Glomerular visceral epithelial cell (primary cell): Measurements from ENCODE around the gene PARD6B.
"Not testable (repeated sequence)": the region's sequence is repeated elsewhere in the genome, so short reads cannot be mapped to it uniquely, and the experiment has no call there.

ENCODE experiments used
- DNase-seq: peaks from one replicate; pipeline ENCODE4 v3.0.0-alpha.2; 2016; ENCODE audit errors: extremely low spot score

The PARD6B gene

DNA sequence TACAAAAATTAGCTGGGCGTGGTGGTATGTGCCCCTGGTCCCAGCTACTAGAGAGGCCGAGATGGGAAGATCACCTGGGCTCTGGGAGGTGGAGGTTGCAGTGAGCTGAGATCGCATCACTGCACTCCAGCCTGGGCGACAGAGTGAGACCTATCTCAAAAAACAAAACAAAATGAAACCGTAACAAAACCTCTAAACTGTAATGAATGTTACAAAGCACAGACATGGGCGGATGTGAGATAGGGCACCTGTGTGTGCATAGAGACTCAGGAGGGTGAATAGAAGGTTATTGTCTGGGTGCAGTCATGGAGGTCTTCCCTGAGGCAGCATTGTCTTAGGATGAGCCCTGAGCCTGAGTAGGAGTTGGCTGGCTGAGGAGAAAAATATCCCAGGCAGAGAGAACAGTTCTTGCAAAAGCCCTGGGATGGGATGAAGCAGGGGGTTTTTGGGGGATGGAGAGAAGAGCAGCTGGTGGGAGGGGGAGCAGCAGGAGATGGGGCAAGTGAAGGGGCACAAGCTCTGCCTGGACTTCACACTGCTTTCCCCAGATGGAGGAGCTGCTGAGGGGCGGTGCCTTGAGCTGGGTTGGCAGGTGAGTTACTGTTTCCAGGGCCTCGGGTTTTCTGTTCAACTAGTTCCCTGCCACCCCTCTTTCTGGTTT, 68.6 kb downstream of the PARD6B start:
- no peak for DNase-seq

DNA sequence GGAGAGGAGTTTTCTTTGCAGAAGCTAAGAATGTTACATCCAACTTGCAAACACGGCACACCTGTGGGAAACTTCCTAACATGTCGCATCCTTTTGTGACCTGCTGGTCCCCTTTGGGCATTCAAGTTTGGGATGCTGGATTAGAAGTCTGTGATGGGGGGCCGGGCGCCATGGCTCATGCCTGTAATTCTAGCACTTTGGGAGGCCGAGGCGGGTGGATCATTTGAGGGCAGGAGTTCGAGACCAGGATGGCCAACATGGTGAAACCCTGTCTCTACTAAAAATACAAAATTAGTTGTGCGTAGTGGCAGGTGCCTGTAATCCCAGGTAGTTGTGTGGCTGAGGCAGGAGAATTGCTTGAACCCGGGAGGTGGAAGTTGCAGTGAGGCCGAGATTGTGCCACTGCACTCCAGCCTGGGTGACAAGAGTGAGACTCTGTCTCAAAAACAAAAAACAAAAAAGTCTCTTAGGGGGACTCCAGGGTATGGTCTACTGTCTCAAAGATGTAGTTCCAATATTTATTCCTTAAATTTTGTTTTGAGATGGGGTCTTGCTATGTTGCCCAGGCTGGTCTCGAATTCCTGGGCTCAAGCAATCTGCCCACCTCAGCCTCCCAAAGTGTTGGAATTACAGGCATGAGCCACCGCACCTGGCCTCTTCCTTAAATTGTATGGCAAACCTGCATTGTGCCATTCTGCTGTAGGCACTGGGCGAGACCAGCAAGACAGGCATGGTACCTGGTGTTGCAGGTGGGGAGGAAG, 69.8 kb downstream of the PARD6B start:
- DNase-seq = not testable (repeated sequence)

DNA sequence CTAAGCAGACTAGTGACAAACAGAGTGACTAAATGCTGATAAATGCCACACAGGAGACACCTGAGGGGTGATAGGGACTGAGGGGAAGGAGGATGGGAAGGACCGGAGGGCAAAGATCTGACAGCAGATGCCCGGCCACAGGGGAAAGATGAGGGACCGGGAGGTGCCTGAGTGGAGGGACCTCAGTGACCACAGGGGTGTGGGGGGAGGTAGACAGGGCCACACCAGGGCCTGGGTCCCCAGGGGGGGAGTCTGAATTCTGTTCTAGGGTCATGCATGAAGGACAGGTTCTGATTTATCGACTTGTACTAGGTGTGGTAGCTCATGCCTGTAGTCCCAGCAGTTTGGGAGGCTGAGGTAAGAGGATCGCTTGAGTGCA, 70.4 kb downstream of the PARD6B start:
- DNase-seq = no peak

DNA sequence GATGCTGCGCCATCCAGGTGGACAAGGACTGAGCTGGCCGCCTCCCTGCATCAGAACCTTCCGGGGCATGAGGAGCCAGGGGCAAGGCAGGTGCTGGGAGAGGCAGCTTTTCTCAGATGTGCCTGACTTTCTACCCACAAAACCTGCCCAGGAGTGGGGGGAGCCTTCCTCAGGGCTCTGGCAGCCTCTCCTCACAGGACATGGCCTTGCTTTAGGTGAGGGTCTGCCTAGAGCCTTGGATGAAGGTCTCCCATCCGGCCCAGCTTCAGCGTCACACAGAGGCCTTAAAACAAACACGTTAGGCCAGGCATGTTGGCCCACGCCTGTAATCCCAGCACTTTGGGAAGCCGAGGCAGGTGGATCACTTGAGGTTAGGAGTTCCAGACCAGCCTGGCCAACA, 70.9 kb downstream of the PARD6B start:
- no peak for DNase-seq

DNA sequence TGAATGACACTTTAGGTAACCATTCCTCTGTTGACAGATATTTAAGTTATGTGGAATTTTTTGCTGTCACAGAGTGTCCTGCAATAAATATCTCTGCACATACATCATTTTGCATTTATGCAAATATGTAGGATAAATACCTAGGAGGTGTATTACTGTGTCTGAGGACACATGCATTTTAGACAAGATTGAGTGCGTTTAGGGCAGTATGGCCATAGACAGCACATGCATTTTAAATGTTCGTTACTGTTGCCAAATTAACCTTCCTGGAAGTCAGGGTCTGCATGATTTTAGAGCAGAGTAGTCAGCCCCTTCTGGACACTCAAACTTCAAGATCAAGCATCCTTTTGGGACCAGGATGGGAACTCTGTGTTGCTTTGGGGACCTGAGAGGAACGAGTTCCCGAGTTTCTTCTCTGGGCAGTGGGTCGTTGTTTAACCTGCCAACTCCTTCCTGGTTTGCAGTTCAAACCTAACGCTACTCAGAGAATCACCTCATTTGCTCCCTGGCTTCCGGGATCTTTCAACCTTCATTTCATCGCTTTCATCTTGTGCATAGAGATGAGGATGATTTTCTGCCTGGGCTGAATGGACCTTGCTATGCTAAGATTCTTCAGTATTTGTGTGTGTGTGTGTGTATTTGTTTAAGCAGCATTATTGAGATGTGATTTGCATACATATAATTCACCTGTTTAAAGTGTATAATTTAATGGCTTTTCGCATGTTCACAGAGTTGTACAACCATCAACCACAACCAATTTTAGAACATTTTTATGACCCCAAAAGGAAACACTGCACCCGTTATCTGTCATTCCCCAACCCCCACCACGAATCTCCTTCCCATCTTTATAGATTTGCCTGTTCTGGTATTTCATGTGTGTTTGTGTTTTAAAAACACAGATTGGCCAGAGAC, 73.3 kb downstream of the PARD6B start:
- DNase-seq = no peak

DNA sequence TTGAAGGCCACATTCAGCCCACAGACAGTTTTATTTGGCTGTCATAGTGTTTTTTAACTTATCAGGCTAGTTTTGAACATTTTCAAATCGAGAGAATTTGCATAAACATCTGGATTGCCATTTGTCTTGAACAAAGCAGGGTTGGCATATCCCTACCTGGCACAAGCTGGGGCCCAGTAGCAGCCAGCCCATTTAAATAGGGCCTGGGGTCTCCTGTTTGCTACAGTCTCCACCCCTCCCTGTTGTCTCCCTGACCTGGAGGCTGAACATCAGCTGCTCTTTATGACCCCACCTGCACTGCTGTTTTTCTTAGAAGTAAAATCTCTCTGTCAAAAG, 73.9 kb downstream of the PARD6B start:
- no peak for DNase-seq

DNA sequence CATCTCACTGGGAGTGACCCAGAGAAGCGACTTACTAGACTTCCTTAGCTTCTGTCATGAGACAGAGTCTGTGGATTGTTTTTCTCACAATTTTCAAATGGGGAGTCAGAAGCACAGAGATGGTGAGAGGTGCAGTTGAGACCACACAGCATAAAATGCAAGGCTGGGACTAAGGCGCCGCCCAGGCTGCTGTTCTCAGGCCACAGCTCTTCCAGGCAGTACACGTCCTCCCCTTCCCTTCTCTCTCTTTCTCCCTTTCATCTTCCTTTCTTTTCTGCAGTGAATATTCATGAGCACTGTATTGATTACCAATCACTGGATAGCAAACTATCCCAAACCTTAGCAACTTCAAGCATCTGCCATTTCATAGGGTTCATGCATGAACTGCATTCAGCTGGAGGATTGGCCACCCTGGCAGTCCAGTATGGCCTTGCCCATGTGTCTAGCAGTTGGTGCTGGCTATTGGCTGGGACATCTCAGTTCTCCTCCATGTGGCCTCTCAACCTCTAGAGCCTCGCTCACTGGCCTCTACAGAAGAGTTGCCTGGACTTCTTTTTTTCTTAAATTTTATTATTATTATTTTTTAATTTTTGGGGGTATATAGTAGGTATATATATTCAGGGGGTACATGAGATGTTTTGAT, 74.9 kb downstream of the PARD6B start:
- no peak for DNase-seq
